B cell (primary cell): ENCODE measurements around the gene DNAJC4. TPM values are rescaled to one million over a fixed set of nuclear protein-coding genes. Genes with fewer than 3 reads are reported as not detected.
A peak's percentile ranks its signal among the peaks of the same experiment; 100 is the strongest.

Experiments used
- ATAC-seq: fragments of 200-7000 bp; cut with Tn5 transposase; one replicate; pipeline ENCODE4 v1.10.0; 2021; ENCODE audit warnings: low read depth, mild to moderate bottlenecking, moderate number of reproducible peaks, moderate library complexity
- CTCF ChIA-PET: fragments of 350-600 bp; sonication (Branson Sonifier 250); formaldehyde crosslinking; loops from one replicate; lab custom pipeline; 2021; ENCODE audit warnings: antibody characterized with exemption, inconsistent platforms; lab: Charles Lee
- POLR2A ChIA-PET: fragments of 350-600 bp; sonication (Branson Sonifier 250); formaldehyde crosslinking; loops from one replicate; lab custom pipeline; 2021; ENCODE audit warnings: antibody characterized with exemption; lab: Charles Lee
- DNase-seq: peaks from one replicate; pipeline ENCODE4 v3.0.0; 2013
- H2AFZ ChIP-seq: 2 replicates; pipeline ENCODE4 v1.6.1; 2012; ENCODE audit warnings: mild to moderate bottlenecking, low read depth, low read length; ENCODE audit not compliant: insufficient read depth, poor library complexity, severe bottlenecking
- H3K27ac ChIP-seq, 2 donors: 1 replicate in 1 of 2; 2 replicates in 1 of 2; pipeline ENCODE4 v1.5.1; 2012 to 2013; ENCODE audit warnings: low read length in 2 of 2, mild to moderate bottlenecking in 2 of 2, moderate library complexity in 1 of 2
- H3K27me3 ChIP-seq, 4 experiments: fragments of 200-600 bp in 1 of 4; sonication (generic) in 1 of 4; replicated peaks in 1 of 4; 1 replicate in 2 of 4; 2 replicates in 2 of 4; pipeline versions ENCODE4 v1.6.1 to v1.7.0; 2013 to 2016; ENCODE audit warnings: low read length in 3 of 4, mild to moderate bottlenecking in 2 of 4, mixed read lengths in 1 of 4, moderate library complexity in 1 of 4; ENCODE audit not compliant: insufficient read depth in 4 of 4, control insufficient read depth in 3 of 4; ENCODE audit errors: control extremely low read depth in 1 of 4
- H3K36me3 ChIP-seq, 2 experiments: replicated peaks in 1 of 2; 1 replicate in 1 of 2; 2 replicates in 1 of 2; pipeline versions ENCODE4 v1.6.1 to v1.7.1; 2013; ENCODE audit warnings: low read length in 1 of 2; ENCODE audit not compliant: insufficient read depth in 2 of 2, control insufficient read depth in 1 of 2; ENCODE audit errors: control extremely low read depth in 1 of 2, extremely low read depth in 1 of 2
- H3K4me1 ChIP-seq, 2 donors: fragments of 200-600 bp in 1 of 2; sonication (generic) in 1 of 2; 1 replicate in 1 of 2; 2 replicates in 1 of 2; pipeline versions ENCODE4 v1.5.1 to v1.6.1; 2013 to 2017; ENCODE audit warnings: low read length in 2 of 2; ENCODE audit not compliant: control insufficient read depth in 2 of 2, insufficient read depth in 2 of 2
- H3K4me2 ChIP-seq: replicated peaks from 2 replicates; pipeline ENCODE3; 2012; ENCODE audit warnings: mild to moderate bottlenecking, low read depth, low read length; ENCODE audit not compliant: poor library complexity, severe bottlenecking
- H3K4me3 ChIP-seq, 5 experiments: fragments of 200-600 bp in 1 of 5; sonication (generic) in 1 of 5; 1 replicate in 3 of 5; 2 replicates in 2 of 5; pipeline versions ENCODE4 v1.5.1 to v1.7.0; 2011 to 2016; ENCODE audit warnings: low read length in 4 of 5, mild to moderate bottlenecking in 4 of 5, low read depth in 2 of 5, control low read depth in 1 of 5, moderate library complexity in 1 of 5; ENCODE audit not compliant: insufficient read depth in 1 of 5; ENCODE audit errors: control extremely low read depth in 1 of 5, extremely low read depth in 1 of 5
- H3K79me2 ChIP-seq: fragments of 200-600 bp; sonication (generic); one replicate; pipeline ENCODE4 v1.6.0; 2016; ENCODE audit warnings: low read length; ENCODE audit not compliant: control insufficient read depth, insufficient read depth
- H3K9ac ChIP-seq: fragments of 200-600 bp; sonication (generic); 2 replicates; pipeline ENCODE4 v1.6.1; 2017; ENCODE audit warnings: mild to moderate bottlenecking, low read length, moderate library complexity
- H3K9me3 ChIP-seq, 3 donors: one replicate each; pipeline versions ENCODE4 v1.6.1 to v1.7.1; 2013; ENCODE audit warnings: low read length in 2 of 3; ENCODE audit not compliant: control insufficient read depth in 2 of 3, insufficient read depth in 1 of 3; ENCODE audit errors: control extremely low read depth in 1 of 3
- H4K20me1 ChIP-seq: 2 replicates; pipeline ENCODE4 v1.6.0; 2012; ENCODE audit warnings: mild to moderate bottlenecking, low read length; ENCODE audit not compliant: insufficient read depth, control insufficient read depth, poor library complexity, severe bottlenecking
- H3K27ac Mint-ChIP-seq: one replicate; pipeline ENCODE4 v1.8.0; 2021; ENCODE audit warnings: mixed read lengths
- H3K27me3 Mint-ChIP-seq: one replicate; pipeline ENCODE4 v1.8.0; 2021; ENCODE audit warnings: mixed read lengths
- H3K4me1 Mint-ChIP-seq: one replicate; pipeline ENCODE4 v1.8.0; 2021; ENCODE audit warnings: mixed read lengths
- H3K4me3 Mint-ChIP-seq: one replicate; pipeline ENCODE4 v1.8.0; 2021; ENCODE audit warnings: mixed read lengths
- H3K9me3 Mint-ChIP-seq: one replicate; pipeline ENCODE4 v1.8.0; 2022; ENCODE audit warnings: mixed read lengths; ENCODE audit not compliant: insufficient read depth
- CTCF ChIP-seq: fragments of 200-600 bp; IDR thresholded peaks from one replicate; pipeline ENCODE4 v1.8.0; 2022; ENCODE audit warnings: antibody characterized with exemption, mild to moderate bottlenecking
- EZH2 ChIP-seq: IDR thresholded peaks from 2 replicates; pipeline ENCODE4 v1.6.1; 2012; ENCODE audit warnings: borderline replicate concordance, low read depth, mild to moderate bottlenecking, moderate library complexity, low read length; ENCODE audit not compliant: insufficient read depth, poor library complexity, severe bottlenecking
- WGBS: methylation state at CpG from one replicate; pipeline ENCODE4 v1.1.5; 2013; ENCODE audit warnings: missing lambda C conversion rate; ENCODE audit not compliant: insufficient coverage; 5-methylcytosine and 5-hydroxymethylcytosine counted together
- intact Hi-C: fragments of 100-400 bp; cut with micrococcal nuclease; formaldehyde crosslinking; loops from one replicate; pipeline ENCODE4 v1.10.0; 2022
- polyA plus RNA-seq: library from polyadenylated mRNA; depleted of rRNA; stranded (reverse); fragments of >200 nt; gene quantifications from 2 replicates; pipeline ENCODE4 v1.2.3, GENCODE V29; 2012
- total RNA-seq, 2 donors: library from RNA; stranded (reverse); fragments of 120-200 nt in 1 of 2; gene quantifications; 1 replicate in 1 of 2; 2 replicates in 1 of 2; pipeline versions ENCODE4 v1.2.3 to v1.2.4, GENCODE V29; 2013 to 2022

The DNAJC4 gene
- total and polyA plus RNA-seq, 2 donors (not counting 1 experiment from before 2014, with no cell fraction given): 74.4 to 105 TPM

- Histone ChIP-seq H3K9ac (peak within 1 kb of the TSS; percentile 85), H3K4me3 (peak within 1 kb of the TSS; percentile 64 to 97 (median 92)), H4K20me1 (peaks cover 5% of the 10 kb centered on the region), H2AFZ (peak within 1 kb of the TSS; percentile 86), H3K9me3 (no peaks in the 10 kb centered on the region), H3K36me3 (peaks cover 0 to 23% of the 10 kb centered on the region in 2 experiments), H3K79me2 (peaks cover 21% of the 10 kb centered on the region), H3K27ac (peak within 1 kb of the TSS; percentile 82 to 86), H3K4me1 (peaks cover 26 to 41% of the 10 kb centered on the region in 2 donors), H3K4me2 (peak within 1 kb of the TSS; percentile 98), H3K27me3 (no peaks in the 10 kb centered on the region)
- H3K9me3 Mint-ChIP-seq: no peaks in the 10 kb centered on the region
- peak; percentile 53 for ATAC-seq
- TF ChIP-seq CTCF (peak; percentile 63), EZH2 (no peak)
- H3K4me3 Mint-ChIP-seq: peak within 1 kb of the TSS; percentile 91
- ChIA-PET POLR2A (interaction anchor here (0.5 to 6.3 kb wide), 13 partner anchors 8 to 1107 kb away, joined by 3 to 78 read pairs (median 4); partner anchors contain the start of genes FERMT3, FKBP2 and PPP1R14B), CTCF (interaction anchor here (0.7 to 5.2 kb wide), 14 partner anchors 9 to 129 kb away, joined by 3 to 70 read pairs (median 4); partner anchors contain the start of genes FERMT3, FKBP2 and PLCB3)
- peak; percentile 91 for DNase-seq
- WGBS: under 1% methylated on average over 47 of the region's 54 CpGs
- intact Hi-C loops: loop anchor here (1.0 kb wide), 7 partner anchors 8 to 43 kb away; partner anchors contain the start of genes PLCB3, PPP1R14B and VEGFB
- peaks cover 43% of the 10 kb centered on the region for H3K4me1 Mint-ChIP-seq
- peak within 1 kb of the TSS; percentile 93 for H3K27ac Mint-ChIP-seq
- no peaks in the 10 kb centered on the region for H3K27me3 Mint-ChIP-seq
Observed at GRCh38 chr11:64225608-64226506, 4.5 kb upstream of the DNAJC4 start, which contains the start of the genes NUDT22 and TRPT1. Gene NUDT22, plus strand, starts transcription at chr11:64226274. Its CDS starts 379 bp downstream, at chr11:64226653. Gene TRPT1, minus strand, starts transcription at chr11:64226186. Its CDS starts 326 bp downstream, at chr11:64225860.
